GM12874 (cell line): Measurements from ENCODE around the gene PARP16.

Experiments
- CTCF ChIP-seq: IDR thresholded peaks from 2 replicates; pipeline ENCODE4 v1.5.1; 2011; ENCODE audit warnings: low read depth, mild to moderate bottlenecking, control low read depth, low read length, moderate library complexity; ENCODE audit not compliant: insufficient read depth

Gene PARP16

GRCh38 chr15:65302061-65302460 lies 15.4 kb upstream of the PARP16 start:
- TF ChIP-seq CTCF = no peak

- TF ChIP-seq CTCF = no peak
Measured at GRCh38 chr15:65300924-65301441, 14.3 kb upstream of the PARP16 start.

GRCh38 chr15:65298731-65299130 lies 12.0 kb upstream of the PARP16 start:
- TF ChIP-seq CTCF = no peak

GRCh38 chr15:65292938-65293518 lies 6.3 kb upstream of the PARP16 start:
- TF ChIP-seq CTCF = no peak

GRCh38 chr15:65290228-65290627 lies 3.5 kb upstream of the PARP16 start:
- no peak for TF ChIP-seq CTCF

GRCh38 chr15:65289261-65289854 lies 2.7 kb upstream of the PARP16 start:
- no peak for TF ChIP-seq CTCF

- TF ChIP-seq CTCF = no peak
Measured at GRCh38 chr15:65287520-65287855, 805 bp upstream of the PARP16 start.
